ENCODE measurements around the gene FSTL4. TPM values are rescaled to one million over a fixed set of nuclear protein-coding genes. Genes with fewer than 3 reads are reported as not detected.
A peak's percentile ranks its signal among the peaks of the same experiment; 100 is the strongest.
"Not testable (repeated sequence)": the region's sequence is repeated elsewhere in the genome, so short reads cannot be mapped to it uniquely, and the experiment has no call there.

Gene FSTL4
- total and polyA plus RNA-seq, 2 experiments from 2014 or later: 1.4 to 2.8 TPM

GRCh38 chr5:133219296-133219695 is 393.0 kb downstream of the FSTL4 start:
- no peak for ATAC-seq
- H3K79me2 ChIP-seq (replicated peaks; ENCODE audit: insufficient read depth): no peaks in the 10 kb centered on the region
- H3K27ac Mint-ChIP-seq: no peak overlapping the region

DNA sequence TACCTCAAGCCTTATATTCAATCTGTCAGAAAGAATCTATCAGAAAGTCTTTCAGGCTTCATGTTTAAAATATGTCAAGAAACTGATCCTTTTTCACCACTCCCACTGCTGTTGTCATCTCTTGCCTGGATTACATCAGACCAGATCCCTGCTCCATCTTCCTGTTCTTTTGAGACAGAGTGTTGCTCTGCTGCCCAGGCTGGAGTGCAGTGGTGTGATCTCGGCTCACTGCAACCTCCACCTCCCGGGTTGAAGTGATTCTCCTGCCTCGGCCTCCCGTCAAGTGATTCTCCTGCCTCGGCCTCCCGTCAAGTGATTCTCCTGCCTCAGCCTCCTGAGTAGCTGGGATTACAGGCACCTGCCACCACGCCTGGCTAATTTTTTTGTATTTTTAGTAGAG is 396.2 kb downstream of the FSTL4 start:
- ATAC-seq; H3K36me3 Mint-ChIP-seq (ENCODE audit: low read depth); H3K4me3 Mint-ChIP-seq; H4K20me1 ChIP-seq (replicated peaks; ENCODE audit: insufficient read depth); H3K36me3 ChIP-seq (ENCODE audit: insufficient read depth); H3K27me3 Mint-ChIP-seq (ENCODE audit: insufficient read depth, low read depth, poor library complexity); H3K9me3 Mint-ChIP-seq; DNase-seq (ENCODE audit: low spot score); H3F3A ChIP-seq (replicated peaks; ENCODE audit: low read depth); H3K9me2 ChIP-seq (ENCODE audit: insufficient read depth); H3K4me3 ChIP-seq; H3K27me3 ChIP-seq (ENCODE audit: insufficient read depth); H3K27ac Mint-ChIP-seq; H3K79me2 ChIP-seq (replicated peaks; ENCODE audit: insufficient read depth); H2AFZ ChIP-seq; H3K4me1 ChIP-seq (ENCODE audit: insufficient read depth); H3K27ac ChIP-seq (ENCODE audit: low read depth); H3K4me1 Mint-ChIP-seq; H3K4me2 ChIP-seq: not testable (repeated sequence)

More at GRCh38 chr5:133219296-133219695, 393.0 kb downstream of the FSTL4 start:
- H3K4me3 Mint-ChIP-seq: no peak overlapping the region
- no peaks in the 10 kb centered on the region for H3K9me3 Mint-ChIP-seq
- Histone ChIP-seq H3K9me2 (ENCODE audit: insufficient read depth) (0 out of 2 replicates have a peak, but pooled peaks cover 3% of the 10 kb centered on the region), H4K20me1 (replicated peaks; ENCODE audit: insufficient read depth) (no peaks in the 10 kb centered on the region; the same call in 1 of the 2 replicates), H2AFZ (no peak overlapping the region), H3K4me1 (ENCODE audit: insufficient read depth) (no peaks in the 10 kb centered on the region), H3K4me2 (no peak overlapping the region), H3K27ac (ENCODE audit: low read depth) (no peak overlapping the region), H3K4me3 (no peak overlapping the region), H3K36me3 (ENCODE audit: insufficient read depth) (no peaks in the 10 kb centered on the region), H3K27me3 (ENCODE audit: insufficient read depth) (no peaks in the 10 kb centered on the region), H3F3A (replicated peaks; ENCODE audit: low read depth) (no peaks in the 10 kb centered on the region)
- TF ChIP-seq STAT1 (IDR thresholded peaks at IDR 0.05; ENCODE audit: unreplicated experiment): no peak
- TF ChIP-seq, protein P1, sequence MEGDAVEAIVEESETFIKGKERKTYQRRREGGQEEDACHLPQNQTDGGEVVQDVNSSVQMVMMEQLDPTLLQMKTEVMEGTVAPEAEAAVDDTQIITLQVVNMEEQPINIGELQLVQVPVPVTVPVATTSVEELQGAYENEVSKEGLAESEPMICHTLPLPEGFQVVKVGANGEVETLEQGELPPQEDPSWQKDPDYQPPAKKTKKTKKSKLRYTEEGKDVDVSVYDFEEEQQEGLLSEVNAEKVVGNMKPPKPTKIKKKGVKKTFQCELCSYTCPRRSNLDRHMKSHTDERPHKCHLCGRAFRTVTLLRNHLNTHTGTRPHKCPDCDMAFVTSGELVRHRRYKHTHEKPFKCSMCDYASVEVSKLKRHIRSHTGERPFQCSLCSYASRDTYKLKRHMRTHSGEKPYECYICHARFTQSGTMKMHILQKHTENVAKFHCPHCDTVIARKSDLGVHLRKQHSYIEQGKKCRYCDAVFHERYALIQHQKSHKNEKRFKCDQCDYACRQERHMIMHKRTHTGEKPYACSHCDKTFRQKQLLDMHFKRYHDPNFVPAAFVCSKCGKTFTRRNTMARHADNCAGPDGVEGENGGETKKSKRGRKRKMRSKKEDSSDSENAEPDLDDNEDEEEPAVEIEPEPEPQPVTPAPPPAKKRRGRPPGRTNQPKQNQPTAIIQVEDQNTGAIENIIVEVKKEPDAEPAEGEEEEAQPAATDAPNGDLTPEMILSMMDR (conservative IDR thresholded peaks at IDR 0.05; ENCODE audit: low read depth in 2 of 2): peak; percentile 28 to 62; a peak in 3 of 4 replicates
- DNase-seq (ENCODE audit: low spot score): peak; percentile 17
- no peaks in the 10 kb centered on the region for H3K36me3 Mint-ChIP-seq (ENCODE audit: low read depth)
- H3K4me1 Mint-ChIP-seq: peaks cover 5% of the 10 kb centered on the region; the same call in 2 of the 3 replicates
- H3K27me3 Mint-ChIP-seq (ENCODE audit: insufficient read depth, low read depth, poor library complexity): peaks cover 2% of the 10 kb centered on the region

DNA sequence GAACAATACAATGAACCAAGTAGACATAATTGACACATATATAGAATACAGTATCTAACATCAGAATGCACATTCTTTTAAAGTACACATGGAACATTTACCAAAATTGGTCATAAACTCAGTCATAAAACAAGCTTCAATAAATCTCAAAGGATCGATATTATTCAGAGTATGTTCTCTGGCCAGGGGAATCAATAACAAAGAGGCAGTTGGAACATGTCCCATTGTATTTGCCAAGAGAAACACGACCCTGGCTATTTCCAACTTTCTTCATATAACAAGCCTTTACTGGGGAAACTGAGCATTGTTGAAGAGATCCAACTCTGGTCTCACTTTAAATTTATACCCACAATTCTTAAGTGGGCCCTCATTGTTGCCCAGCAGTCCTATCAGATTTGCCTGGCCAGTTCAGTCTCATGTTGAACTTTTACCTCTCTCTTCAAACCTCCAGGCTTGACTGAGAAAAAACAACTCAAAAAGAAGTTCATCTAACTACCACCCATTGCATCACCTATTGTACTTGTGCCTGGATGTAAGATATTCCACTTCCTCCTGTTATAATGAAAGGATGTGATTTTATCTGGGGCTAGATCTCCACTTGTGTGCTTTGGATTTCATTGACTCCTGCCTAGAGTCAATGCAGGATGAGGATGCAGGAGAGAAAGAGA is 398.1 kb downstream of the FSTL4 start:
- no peaks in the 10 kb centered on the region for H3K4me1 ChIP-seq (ENCODE audit: insufficient read depth)
- ATAC-seq: no peak
- H3K27me3 Mint-ChIP-seq (ENCODE audit: insufficient read depth, low read depth, poor library complexity): peaks cover 2% of the 10 kb centered on the region
- no peak overlapping the region for H3K4me2 ChIP-seq
- no peak overlapping the region for H3K4me3 ChIP-seq
- H3K9me2 ChIP-seq (ENCODE audit: insufficient read depth): 0 out of 2 replicates have a peak, but pooled peaks cover 3% of the 10 kb centered on the region
- DNase-seq (ENCODE audit: low spot score): no peak
- no peak overlapping the region for H3K4me3 Mint-ChIP-seq
- H3K79me2 ChIP-seq (replicated peaks; ENCODE audit: insufficient read depth): no peaks in the 10 kb centered on the region
- H3K36me3 Mint-ChIP-seq (ENCODE audit: low read depth): no peaks in the 10 kb centered on the region
- H3K27ac Mint-ChIP-seq: no peak overlapping the region
- H2AFZ ChIP-seq: no peak overlapping the region
- H3K9me3 Mint-ChIP-seq: no peaks in the 10 kb centered on the region
- H3K36me3 ChIP-seq (ENCODE audit: insufficient read depth): no peaks in the 10 kb centered on the region
- no peak overlapping the region for H3K27ac ChIP-seq (ENCODE audit: low read depth)
- no peaks in the 10 kb centered on the region for H3F3A ChIP-seq (replicated peaks; ENCODE audit: low read depth)
- H3K4me1 Mint-ChIP-seq: no peaks in the 10 kb centered on the region
- H4K20me1 ChIP-seq (replicated peaks; ENCODE audit: insufficient read depth): no peaks in the 10 kb centered on the region; the same call in 1 of the 2 replicates
- no peaks in the 10 kb centered on the region for H3K27me3 ChIP-seq (ENCODE audit: insufficient read depth)
- TF ChIP-seq ZNF114 (CRISPR knock-in tag; IDR thresholded peaks at IDR 0.05) (no peak), REST (IDR thresholded peaks at IDR 0.05; ENCODE audit: unreplicated experiment) (no peak), JUNB (IDR thresholded peaks at IDR 0.05; ENCODE audit: unreplicated experiment) (no peak), ETS1 (IDR thresholded peaks at IDR 0.05) (no peak), EZH2phosphoT487 (IDR thresholded peaks at IDR 0.05; ENCODE audit: unreplicated experiment) (no peak), CREB1 (CRISPR knock-in tag; IDR thresholded peaks at IDR 0.05; ENCODE audit: low read depth) (no peak)
